ENCODE data around the gene ZNF582. TPM values are rescaled to one million over a fixed set of nuclear protein-coding genes. Genes with fewer than 3 reads are reported as not detected.
A peak's percentile ranks its signal among the peaks of the same experiment; 100 is the strongest.

The ZNF582 gene
- total and polyA plus RNA-seq, 2 donors (not counting 3 experiments of a cell fraction or from before 2014, with no cell fraction given): 2.5 to 2.9 TPM

GRCh38 chr19:56348289-56348877 lies 45.0 kb downstream of the ZNF582 start:
- Histone ChIP-seq H3K9me3 (replicated peaks; ENCODE audit: control insufficient read depth, insufficient read depth, low read length) (no peaks in the 10 kb centered on the region), H3K36me3 (ENCODE audit: control insufficient read depth in 2 of 2, extremely low read depth in 1 of 2, insufficient read depth in 2 of 2, low read length in 2 of 2) (no peaks in the 10 kb centered on the region), H2AFZ (ENCODE audit: low read depth, low read length) (no peak overlapping the region), H3K4me2 (ENCODE audit: insufficient read depth, low read length) (no peak overlapping the region), H3K9ac (replicated peaks; ENCODE audit: extremely low read depth, insufficient read depth, low read length) (no peak overlapping the region), H3K9me1 (replicated peaks; ENCODE audit: control insufficient read depth, extremely low read depth, insufficient read depth, low read length) (no peaks in the 10 kb centered on the region), H3K4me1 (ENCODE audit: control insufficient read depth, extremely low read depth, insufficient read depth, low read length) (no peaks in the 10 kb centered on the region), H3K27me3 (ENCODE audit: control insufficient read depth in 2 of 2, insufficient read depth in 2 of 2, low read length in 2 of 2) (no peaks in the 10 kb centered on the region), H3K79me2 (ENCODE audit: control insufficient read depth, insufficient read depth, low read length) (no peaks in the 10 kb centered on the region), H4K20me1 (replicated peaks; ENCODE audit: control insufficient read depth, extremely low read depth, insufficient read depth, low read length) (no peaks in the 10 kb centered on the region), H3K4me3 (replicated peaks in 1 of 3; ENCODE audit: insufficient read depth in 1 of 3, low read depth in 1 of 3, low read length in 3 of 3) (no peak overlapping the region), H3K27ac (ENCODE audit: insufficient read depth, low read depth, low read length) (no peak overlapping the region)
- intact Hi-C loops (cut with micrococcal nuclease): no loop called here
- BruUV-seq (replicated peaks): no TSS peak
- FAIRE-seq (no peak), DNase-seq (ENCODE audit: low read depth, low spot score) (peak; percentile 6)
- ChIA-PET POLR2A (no interaction called here), CTCF (interaction anchor here (0.5 to 6.7 kb wide), 12 partner anchors 10 to 1327 kb away, joined by 3 to 79 read pairs (median 12); no protein-coding TSS in a partner anchor)
- dilution Hi-C loops (cut with MboI; ENCODE audit: extremely low pct_ligation_motif_present, low sequenced_read_pairs): no loop called here
- TF ChIP-seq CTCF (IDR thresholded peaks at IDR 0.05; ENCODE audit: extremely low read depth in 1 of 2, insufficient read depth in 1 of 2, low read depth in 1 of 2, low read length in 2 of 2) (peak; percentile 24 to 33), MYC (IDR thresholded peaks at IDR 0.05; ENCODE audit: low read depth, low read length) (no peak)

- dilution Hi-C loops (cut with MboI; ENCODE audit: extremely low pct_ligation_motif_present, low sequenced_read_pairs): no loop called here
- no peak overlapping the region for H2AFZ ChIP-seq (ENCODE audit: low read depth, low read length)
- DNase-seq (ENCODE audit: low read depth, low spot score) (no peak), FAIRE-seq (no peak)
- H4K20me1 ChIP-seq (replicated peaks; ENCODE audit: control insufficient read depth, extremely low read depth, insufficient read depth, low read length): no peaks in the 10 kb centered on the region
- no peaks in the 10 kb centered on the region for H3K27me3 ChIP-seq (ENCODE audit: control insufficient read depth in 2 of 2, insufficient read depth in 2 of 2, low read length in 2 of 2)
- H3K9me1 ChIP-seq (replicated peaks; ENCODE audit: control insufficient read depth, extremely low read depth, insufficient read depth, low read length): no peaks in the 10 kb centered on the region
- POLR2A ChIA-PET: no interaction called here
- no peaks in the 10 kb centered on the region for H3K9me3 ChIP-seq (replicated peaks; ENCODE audit: control insufficient read depth, insufficient read depth, low read length)
- no peaks in the 10 kb centered on the region for H3K36me3 ChIP-seq (ENCODE audit: control insufficient read depth in 2 of 2, extremely low read depth in 1 of 2, insufficient read depth in 2 of 2, low read length in 2 of 2)
- no peaks in the 10 kb centered on the region for H3K4me1 ChIP-seq (ENCODE audit: control insufficient read depth, extremely low read depth, insufficient read depth, low read length)
- CTCF ChIA-PET: interaction anchor here (0.6 to 6.7 kb wide), 9 partner anchors 9 to 1282 kb away, joined by 3 to 79 read pairs (median 12); no protein-coding TSS in a partner anchor
- H3K4me3 ChIP-seq (replicated peaks in 1 of 3; ENCODE audit: insufficient read depth in 1 of 3, low read depth in 1 of 3, low read length in 3 of 3): no peak overlapping the region
- no peak overlapping the region for H3K9ac ChIP-seq (replicated peaks; ENCODE audit: extremely low read depth, insufficient read depth, low read length)
- intact Hi-C loops (cut with micrococcal nuclease): no loop called here
- H3K79me2 ChIP-seq (ENCODE audit: control insufficient read depth, insufficient read depth, low read length): no peaks in the 10 kb centered on the region
- BruUV-seq (replicated peaks): no TSS peak
- H3K4me2 ChIP-seq (ENCODE audit: insufficient read depth, low read length): no peak overlapping the region
- no peak overlapping the region for H3K27ac ChIP-seq (ENCODE audit: insufficient read depth, low read depth, low read length)
- TF ChIP-seq CTCF (IDR thresholded peaks at IDR 0.05; ENCODE audit: extremely low read depth in 1 of 2, insufficient read depth in 1 of 2, low read depth in 1 of 2, low read length in 2 of 2) (no peak), POLR2A (IDR thresholded peaks at IDR 0.05; ENCODE audit: low read depth, low read length) (no peak), FOS (IDR thresholded peaks at IDR 0.05; ENCODE audit: borderline replicate concordance, insufficient read depth, low read length) (no peak), POLR2AphosphoS5 (IDR thresholded peaks at IDR 0.05; ENCODE audit: insufficient read depth, low read depth, low read length) (no peak), MAX (IDR thresholded peaks at IDR 0.05; ENCODE audit: insufficient read depth, insufficient read length) (no peak), MYC (IDR thresholded peaks at IDR 0.05; ENCODE audit: low read depth, low read length) (no peak), EZH2 (IDR thresholded peaks at IDR 0.05; ENCODE audit: borderline replicate concordance, low read depth, low read length, severe bottlenecking) (no peak), JUN (IDR thresholded peaks at IDR 0.05; ENCODE audit: borderline replicate concordance, insufficient read depth, insufficient read length, low read depth) (no peak), GATA2 (IDR thresholded peaks at IDR 0.05; ENCODE audit: insufficient read depth, insufficient read length, low read depth, low read length) (no peak)
Measured at GRCh38 chr19:56347163-56347778, 46.1 kb downstream of the ZNF582 start.

Measured in endothelial cell of umbilical vein (primary cell).